SK-N-SH (cell line): Measurements from ENCODE around the gene CDH4.

Experiments used
- FOXJ3 ChIP-seq: sonication (generic); formaldehyde crosslinking; IDR thresholded peaks from 2 replicates; pipeline ENCODE4 v1.5.1; 2020; ENCODE audit warnings: mild to moderate bottlenecking, missing genetic modification reagents
- POLR2AphosphoS5 ChIP-seq: IDR thresholded peaks from 2 replicates; pipeline ENCODE4 v1.6.1; 2012; ENCODE audit warnings: low read depth, low read length
- TF ChIP-seq, protein P1 (sequence below): fragments of 200-600 bp; sonication (generic); IDR thresholded peaks from 2 replicates; pipeline ENCODE4 v1.6.1; 2017; ENCODE audit warnings: antibody characterized with exemption, mild to moderate bottlenecking, moderate library complexity

DNA sequence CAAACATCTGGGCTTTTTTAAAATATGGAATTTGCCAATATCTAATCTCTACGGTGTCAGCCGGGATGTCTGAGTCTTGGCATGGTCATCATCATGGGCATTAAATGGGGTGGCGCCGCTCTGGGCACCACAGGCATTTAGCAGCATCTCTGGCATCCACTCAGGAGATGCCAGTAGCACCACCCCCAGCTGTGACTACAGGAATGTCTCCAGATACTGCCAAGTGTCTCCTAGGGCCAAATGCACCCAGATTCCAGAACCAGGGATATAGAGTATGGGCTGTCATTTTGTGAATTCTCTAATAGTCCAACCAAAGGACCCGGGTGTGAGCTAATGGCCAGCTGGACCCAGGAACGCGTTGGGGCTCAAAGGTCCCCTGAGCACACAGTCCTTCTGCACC, 452.6 kb downstream of the CDH4 start:
- TF ChIP-seq FOXJ3 (CRISPR knock-in tag): no peak
- TF ChIP-seq, protein P1, sequence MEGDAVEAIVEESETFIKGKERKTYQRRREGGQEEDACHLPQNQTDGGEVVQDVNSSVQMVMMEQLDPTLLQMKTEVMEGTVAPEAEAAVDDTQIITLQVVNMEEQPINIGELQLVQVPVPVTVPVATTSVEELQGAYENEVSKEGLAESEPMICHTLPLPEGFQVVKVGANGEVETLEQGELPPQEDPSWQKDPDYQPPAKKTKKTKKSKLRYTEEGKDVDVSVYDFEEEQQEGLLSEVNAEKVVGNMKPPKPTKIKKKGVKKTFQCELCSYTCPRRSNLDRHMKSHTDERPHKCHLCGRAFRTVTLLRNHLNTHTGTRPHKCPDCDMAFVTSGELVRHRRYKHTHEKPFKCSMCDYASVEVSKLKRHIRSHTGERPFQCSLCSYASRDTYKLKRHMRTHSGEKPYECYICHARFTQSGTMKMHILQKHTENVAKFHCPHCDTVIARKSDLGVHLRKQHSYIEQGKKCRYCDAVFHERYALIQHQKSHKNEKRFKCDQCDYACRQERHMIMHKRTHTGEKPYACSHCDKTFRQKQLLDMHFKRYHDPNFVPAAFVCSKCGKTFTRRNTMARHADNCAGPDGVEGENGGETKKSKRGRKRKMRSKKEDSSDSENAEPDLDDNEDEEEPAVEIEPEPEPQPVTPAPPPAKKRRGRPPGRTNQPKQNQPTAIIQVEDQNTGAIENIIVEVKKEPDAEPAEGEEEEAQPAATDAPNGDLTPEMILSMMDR: no peak
- TF ChIP-seq POLR2AphosphoS5: no peak
